ENCODE data around the gene MT1F.
"Not testable (repeated sequence)": the region's sequence is repeated elsewhere in the genome, so short reads cannot be mapped to it uniquely, and the experiment has no call there.

DNA sequence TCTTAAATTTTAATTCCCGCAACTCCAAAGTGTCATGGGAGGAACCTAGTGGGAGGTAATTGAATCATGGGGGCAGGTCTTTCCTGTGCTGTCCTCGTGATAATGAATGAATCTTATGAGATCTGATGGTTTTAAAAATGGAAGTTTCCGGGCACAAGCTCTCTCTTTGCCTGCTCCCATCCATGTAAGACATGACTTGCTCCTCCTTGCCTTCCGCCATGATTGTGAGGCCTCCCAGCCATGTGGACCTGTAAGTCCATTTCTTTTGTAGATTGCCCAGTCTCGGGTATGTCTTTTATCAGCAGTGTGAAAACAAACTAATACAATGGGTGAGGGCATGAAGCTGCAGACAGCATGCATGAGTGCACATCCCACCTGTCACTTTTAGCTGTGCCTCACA, 34.6 kb upstream of the MT1F start:
- TF ChIP-seq YY1 (IDR thresholded peaks at IDR 0.05; ENCODE audit: insufficient read depth, insufficient read length); SUZ12 (IDR thresholded peaks at IDR 0.05; ENCODE audit: extremely low read depth, insufficient read depth, insufficient read length): not testable (repeated sequence)

Measured in NT2/D1 (cell line).